NCI-H510A treated with DMSO at 0.1 percent for 48 hours (cell line): ENCODE results near the gene ALDH1L2.
"Not testable (repeated sequence)": the region's sequence is repeated elsewhere in the genome, so short reads cannot be mapped to it uniquely, and the experiment has no call there.

ENCODE experiments used
- DNase-seq: peaks from one replicate; lab custom pipeline; 2025; lab: John Stamatoyannopoulos, UW

Gene ALDH1L2

DNA sequence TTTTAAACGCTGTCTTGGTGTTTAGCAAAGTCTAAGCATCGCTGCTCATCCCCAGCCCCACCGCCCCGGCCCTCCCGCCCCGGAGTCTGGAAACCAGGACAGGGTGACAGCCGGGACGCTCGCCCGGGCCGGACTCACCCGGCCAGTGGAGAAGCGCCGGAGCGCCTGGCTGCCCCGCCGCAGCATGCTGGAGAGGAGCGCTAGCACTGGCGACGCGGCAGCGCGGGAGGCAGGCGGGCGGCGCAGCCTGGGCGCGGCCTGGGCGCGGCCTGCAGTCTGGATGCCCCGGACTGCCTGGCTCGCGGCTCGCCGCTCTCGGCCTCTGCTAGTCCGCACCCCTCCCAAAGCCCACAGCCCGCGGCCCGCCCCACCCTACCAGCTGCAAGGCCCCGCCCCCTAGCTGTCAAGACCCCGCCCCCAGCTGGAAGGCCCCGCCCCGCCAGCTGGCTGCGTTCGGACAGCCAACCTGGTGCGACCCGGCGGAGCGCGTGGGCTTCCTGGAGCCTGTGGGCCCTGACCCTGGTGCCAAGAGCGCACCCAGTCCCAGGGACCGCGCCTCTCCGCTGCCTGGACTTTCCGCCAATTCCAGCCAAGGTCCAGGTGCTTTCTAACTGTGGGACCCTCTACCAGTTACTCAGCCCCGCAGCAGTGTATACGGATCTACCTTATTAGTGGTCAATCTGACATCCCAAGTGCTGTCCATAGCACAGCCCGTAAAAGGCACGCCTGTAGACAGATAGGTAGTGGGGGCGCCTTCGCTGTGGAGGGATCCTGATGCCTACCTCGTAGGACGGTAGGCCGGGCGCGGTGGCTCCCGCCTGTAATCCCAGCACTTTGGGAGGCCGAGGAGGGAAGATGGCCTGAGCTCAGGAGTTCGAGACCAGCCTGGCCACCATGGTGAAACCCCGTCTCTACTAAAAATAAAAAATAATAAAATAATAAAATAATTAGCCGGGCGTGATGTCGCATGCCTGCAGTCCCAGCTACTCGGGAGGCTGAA, at the start of gene ALDH1L2:
ALDH1L2 (minus strand) TSS at position 208 of the 1,000 bp plus-strand sequence; CDS start at position 186, 22 bp downstream.
- DNase-seq, result peak; percentile 18

DNA sequence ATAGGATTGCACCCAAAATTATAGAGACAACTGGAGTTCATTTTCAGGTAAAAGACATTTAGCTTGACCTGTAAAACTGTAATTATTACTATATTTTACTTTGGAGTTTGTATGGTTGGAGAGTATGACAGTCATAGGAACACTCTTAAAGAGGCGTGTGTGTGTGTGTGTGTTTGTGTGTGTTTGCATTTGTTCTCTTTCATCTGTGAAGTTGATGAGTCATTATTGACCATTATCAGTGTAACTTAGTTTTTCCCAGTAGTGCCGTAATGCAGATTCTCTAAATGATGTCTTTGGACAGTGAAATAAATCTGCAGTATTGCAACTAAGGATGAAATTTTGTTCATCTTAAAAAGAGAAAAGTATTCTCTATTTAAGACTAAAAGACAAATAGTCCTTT, 36.3 kb upstream of the ALDH1L2 start:
- no peak for DNase-seq

DNA sequence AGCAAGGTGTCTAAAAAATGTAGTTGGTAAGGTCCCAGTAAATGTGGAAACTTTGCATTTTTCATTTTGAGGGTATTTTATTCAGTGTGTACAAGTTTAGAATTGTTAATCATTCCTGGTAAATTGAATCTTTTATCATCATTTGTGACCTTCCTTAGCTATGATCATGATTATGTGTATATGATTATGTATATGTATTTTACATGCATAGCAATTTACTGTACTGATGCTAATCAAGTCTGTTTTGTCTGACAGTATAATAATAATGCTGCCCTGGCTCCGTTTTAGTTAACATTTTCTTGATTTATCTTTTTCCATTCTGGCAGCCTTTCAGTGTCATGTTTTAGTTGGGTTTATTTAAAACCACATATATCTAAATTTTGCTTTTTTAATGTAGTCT, 32.7 kb upstream of the ALDH1L2 start:
- no peak for DNase-seq

DNA sequence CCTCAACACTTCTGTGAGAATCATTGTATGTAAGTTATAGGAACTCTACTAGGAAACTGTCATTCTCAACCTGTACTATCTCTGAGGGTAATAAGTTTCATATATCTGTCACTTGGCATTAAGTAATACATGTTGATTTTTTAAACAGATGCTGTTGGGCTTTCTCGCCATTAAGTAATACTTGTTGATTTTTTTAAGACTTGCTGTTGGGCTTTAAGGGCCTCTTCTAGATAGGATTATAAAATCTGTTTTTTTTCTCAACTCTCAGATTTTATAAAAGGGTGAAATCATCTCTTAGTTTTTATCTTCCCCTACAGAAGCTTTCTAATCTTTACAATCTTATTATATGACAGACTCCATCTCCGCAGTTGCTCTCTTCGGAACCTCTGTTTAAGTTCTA, 28.8 kb upstream of the ALDH1L2 start:
- DNase-seq, result no peak

DNA sequence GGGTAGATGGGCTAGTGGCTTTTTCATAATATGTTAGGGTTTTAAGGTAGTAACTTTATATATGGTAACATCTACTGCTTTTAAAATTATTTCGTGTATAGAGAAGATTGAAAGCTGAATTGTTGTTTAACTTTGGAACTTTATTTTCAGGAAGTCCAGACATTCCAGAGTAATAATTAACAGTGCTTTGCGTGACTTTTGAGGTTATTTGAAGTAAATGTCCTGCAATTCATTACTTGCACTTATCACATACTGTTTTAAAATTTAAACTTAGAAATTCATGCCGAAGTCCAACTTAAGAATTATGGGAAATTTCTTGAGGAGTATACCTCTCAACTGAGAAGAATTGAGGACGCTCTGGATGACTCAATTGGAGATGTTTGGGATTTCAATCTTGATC, 26.6 kb upstream of the ALDH1L2 start:
- DNase-seq, result no peak

DNA sequence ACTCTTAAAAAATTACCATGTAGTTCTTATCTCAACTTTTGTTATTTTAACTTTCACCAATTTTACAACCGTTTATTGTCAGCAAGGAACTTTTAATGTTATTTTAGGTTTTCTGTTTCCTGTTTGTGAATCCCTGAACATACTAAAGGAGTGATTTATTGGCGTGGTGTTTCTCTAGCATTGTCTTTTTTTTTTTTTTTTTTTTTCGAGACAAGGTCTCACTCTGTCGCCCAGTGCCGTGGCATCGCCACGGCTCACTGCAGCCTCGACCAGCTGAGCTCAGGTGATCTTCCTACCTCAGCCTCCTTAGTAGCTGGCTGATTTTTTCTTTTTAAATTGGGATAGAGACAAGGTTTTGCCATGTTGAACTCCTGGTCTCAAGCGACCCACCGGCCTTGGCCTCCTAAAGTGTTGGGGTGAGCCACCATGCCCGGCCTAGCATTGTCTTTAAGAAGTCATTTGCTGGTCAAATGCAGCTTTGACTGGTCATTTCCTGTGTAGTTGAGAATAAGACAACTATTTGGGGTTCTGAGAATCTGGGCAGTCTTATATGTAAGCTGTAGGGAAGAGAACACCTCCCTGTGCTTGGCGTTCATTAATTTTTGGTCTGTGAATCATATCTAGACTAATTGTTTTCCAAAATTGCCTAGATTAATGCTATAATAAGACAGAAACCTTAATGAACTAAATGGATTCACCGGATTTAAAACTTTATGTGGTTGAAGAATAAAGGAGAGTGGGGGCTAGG, 25.4 kb upstream of the ALDH1L2 start:
- DNase-seq, result no peak

DNA sequence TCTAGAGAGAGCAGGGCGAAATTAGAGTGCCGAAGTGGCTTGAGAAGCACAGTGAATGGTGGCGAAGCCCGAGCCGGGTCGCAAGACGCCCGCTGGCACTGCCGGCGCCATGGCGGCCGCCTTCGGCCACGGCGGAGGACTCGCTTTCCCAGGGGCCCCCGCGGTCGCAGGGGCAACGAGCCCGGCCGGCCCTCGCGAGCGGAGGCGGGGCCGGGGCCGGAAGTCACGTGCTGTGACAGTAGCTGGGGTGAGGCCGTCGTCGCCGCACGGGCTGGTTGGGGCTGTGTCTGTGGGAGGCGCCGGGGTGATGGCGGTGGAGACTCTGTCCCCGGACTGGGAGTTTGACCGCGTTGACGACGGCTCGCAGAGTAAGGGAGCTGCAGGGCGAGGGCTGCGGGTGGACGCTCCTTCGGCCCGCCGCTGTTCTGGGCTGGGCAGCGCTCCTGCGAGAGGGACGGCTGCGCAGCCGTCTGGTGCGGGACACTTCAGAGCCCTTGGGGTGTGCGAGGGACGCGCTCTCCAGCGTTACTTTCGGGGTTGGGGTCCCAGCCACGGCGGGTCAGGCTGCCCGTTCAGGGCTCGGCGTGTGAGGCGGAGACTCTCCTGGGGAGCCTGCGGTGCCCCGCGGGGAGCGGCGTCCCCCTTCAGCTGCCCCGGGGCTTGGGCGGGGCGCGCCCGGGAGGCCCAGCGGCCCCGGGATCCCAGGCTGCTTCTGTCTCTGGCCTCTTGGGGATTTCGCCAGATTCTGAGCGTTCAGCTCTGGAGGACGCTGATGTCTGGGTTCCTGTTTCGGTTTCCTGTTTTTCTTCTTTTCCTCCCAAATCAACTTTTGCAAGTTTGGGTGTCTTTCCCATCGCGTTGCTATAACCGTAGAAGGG, 23.5 kb upstream of the ALDH1L2 start, which contains the start of gene WASHC4:
WASHC4 (plus strand) TSS at position 238 of the 878 bp plus-strand sequence; CDS start at position 308, 70 bp downstream.
- peak; percentile 91 for DNase-seq

DNA sequence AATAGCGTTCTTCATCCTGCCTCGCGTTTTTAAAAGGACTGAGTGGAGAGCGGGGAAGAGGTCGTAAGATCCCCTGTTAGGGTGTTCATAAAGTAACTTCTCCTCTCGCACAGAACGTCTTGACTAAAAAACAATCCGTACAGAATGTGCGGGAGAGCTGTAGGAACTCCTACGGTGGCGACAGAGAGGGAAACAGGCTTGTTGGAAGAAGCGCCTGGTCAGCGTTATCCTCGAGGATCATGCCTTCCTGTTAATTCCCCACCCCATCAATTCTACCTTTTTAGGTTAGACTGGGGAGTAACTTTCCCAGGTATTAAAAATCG, 22.9 kb upstream of the ALDH1L2 start:
- DNase-seq, result no peak

DNA sequence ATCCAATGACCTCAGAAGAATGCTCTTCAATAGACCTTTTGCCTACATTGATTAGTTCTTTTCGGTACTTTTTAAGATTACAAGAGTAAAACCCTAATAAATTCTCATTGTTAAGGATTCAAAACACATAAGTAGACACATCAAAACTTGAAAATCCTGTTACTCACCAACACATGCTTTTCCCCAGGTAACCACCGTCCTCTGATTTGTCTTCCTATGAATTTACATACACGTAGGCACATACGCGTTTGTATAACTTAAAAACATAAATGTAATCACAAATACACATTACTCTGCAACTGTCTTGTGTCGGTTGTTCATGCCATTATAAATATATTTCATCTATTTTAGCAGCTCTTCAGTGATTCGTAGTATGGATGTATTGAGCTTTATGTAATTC, 22.4 kb upstream of the ALDH1L2 start:
- peak; percentile 26 for DNase-seq

DNA sequence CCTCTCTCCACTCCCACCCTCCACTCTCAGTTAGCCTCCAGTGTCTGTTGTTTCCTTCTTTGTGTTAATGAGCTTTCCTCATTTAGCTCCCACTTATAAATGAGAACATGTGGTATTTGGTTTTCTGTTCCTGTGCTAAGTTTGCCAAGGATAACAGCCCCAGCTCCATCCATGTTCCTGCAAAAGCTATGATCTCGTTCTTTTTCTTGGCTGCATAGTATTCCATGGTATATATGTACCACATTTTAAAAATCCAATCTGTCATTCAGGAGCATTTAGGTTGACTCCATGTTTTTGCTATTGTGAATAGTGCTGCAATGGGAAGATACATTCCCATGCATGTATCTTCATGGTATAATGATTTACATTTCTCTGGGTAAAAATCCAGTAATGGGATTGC, 20.5 kb upstream of the ALDH1L2 start:
- no peak for DNase-seq

DNA sequence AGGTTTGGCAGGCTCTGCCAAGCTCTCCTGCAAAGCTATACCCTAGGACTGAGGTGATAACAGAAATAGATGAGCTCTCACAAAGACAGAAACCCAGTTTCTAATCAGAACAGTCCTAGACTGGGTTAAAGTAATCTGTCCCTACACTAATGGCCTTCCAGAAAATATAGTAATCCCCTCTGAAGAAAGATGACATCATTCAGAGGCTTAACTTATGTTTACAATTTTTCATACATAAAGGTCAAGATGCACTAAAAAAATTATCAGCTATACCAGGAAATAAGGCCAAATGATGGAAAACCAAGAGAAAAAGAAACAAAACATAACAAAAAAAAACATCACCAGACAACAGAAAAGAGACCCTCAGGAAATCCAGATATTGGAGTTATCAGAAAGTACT, 18.4 kb upstream of the ALDH1L2 start:
- DNase-seq, result no peak

DNA sequence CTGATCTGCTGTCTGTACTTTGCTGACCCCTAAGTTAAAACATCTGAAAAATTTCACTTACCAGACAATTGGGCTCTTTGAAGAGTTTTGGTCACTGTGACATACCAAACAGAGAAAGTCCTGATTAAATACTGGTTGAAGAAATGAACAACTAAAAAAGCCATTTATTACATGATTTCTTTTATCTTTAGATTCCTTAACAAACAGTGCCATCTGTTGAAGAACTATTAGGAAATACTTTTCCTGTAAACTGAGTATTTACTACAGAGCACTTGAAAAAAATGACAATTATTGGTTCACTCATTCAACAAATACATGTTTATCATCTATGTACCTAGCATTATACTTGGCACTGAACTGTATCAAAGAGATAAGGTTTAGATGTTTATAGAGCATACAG, 16.7 kb upstream of the ALDH1L2 start:
- no peak for DNase-seq

DNA sequence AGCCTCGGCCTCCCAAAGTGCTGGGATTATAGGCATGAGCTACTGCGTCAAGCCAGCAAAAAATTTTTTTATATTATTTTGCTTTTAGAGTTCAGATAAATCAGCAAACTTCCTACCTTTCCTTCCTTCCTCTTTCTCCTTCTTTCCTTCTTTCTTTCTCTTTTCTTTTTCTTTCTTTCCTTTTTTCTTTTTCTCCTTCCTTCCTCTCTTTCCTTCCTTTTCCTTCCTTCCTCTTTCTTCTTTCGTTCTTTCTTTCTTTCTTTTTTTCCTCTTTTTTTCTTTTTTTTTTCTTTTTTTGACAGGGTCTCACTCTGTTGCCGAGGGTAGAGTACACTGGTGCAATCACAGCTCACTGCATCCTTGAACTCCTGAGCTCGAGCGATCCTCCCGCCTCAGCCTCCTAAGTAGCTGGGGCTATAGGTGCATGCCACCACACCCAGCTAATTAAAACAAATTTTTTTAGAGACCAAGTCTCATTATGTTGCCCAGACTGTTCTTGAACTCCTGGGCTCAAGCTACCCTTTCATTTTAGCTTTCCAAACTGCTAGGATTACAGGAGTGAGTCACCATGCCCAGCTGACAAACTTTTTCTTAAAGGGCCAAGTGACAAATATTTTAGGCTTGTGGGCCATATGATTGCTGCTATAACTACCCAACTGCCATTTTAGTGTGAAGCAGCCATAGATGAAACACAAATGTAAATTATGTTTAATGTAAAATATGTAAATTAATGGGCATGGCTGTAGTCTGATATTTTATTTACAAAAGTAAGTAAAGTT, 16.1 kb upstream of the ALDH1L2 start:
- DNase-seq, result no peak

DNA sequence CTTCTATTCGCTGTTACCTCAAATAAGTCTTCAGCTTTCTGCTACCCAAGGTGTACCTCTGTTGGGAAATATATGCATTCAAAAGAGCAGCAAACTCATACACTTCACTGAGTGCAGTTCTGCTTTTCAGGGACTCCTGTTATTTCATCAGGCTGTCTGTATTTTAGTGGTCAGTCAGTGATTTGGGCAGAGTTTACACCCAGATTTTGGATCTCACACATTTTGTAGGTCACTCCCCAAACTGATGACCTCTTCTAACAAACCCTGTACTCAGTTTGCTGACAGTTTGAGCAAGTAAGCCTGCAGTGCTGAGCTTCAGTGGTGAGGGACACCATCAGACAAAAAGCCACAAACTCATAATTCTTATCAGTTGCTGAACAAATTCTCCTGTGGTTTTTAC, 15.1 kb upstream of the ALDH1L2 start:
- DNase-seq, result no peak

DNA sequence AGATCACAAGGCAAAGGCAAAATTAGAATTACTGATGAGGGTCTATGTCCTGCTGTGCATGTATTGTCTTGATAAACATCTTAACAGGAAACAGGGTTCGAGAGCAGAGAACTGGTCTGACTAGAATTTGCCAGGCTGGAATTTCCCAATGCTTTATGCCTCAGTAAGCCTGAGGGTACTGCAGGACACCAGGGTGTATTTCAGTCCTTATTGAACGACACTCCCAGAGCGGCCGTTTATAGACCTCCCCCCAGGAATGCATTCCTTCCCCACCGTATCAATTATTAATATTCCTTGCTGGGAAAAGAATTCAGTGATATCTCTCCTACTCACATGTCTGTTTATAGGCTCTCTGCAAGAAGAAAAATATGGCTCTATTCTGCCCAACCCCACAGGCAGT, 11.1 kb upstream of the ALDH1L2 start:
- not testable (repeated sequence) for DNase-seq

DNA sequence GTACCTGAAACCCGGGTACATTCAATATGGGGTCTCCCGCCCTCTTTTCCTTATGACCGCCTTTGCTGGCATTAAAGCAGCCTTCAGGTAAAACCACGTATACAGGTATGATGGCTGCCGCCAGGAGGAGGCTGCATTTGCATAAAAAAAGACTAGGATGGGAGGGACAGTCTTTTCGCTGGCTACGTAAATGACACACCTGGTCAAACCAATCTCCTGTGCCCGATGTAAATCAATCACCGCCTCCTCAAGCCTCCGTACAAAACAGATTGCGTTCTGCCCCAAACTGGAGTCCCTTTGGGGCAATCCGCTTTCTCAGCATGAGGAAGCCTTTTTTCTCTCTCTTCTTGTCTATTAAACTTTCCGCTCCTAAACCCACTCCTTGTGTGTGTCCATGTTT, 8.1 kb upstream of the ALDH1L2 start:
- peak; percentile 16 for DNase-seq

DNA sequence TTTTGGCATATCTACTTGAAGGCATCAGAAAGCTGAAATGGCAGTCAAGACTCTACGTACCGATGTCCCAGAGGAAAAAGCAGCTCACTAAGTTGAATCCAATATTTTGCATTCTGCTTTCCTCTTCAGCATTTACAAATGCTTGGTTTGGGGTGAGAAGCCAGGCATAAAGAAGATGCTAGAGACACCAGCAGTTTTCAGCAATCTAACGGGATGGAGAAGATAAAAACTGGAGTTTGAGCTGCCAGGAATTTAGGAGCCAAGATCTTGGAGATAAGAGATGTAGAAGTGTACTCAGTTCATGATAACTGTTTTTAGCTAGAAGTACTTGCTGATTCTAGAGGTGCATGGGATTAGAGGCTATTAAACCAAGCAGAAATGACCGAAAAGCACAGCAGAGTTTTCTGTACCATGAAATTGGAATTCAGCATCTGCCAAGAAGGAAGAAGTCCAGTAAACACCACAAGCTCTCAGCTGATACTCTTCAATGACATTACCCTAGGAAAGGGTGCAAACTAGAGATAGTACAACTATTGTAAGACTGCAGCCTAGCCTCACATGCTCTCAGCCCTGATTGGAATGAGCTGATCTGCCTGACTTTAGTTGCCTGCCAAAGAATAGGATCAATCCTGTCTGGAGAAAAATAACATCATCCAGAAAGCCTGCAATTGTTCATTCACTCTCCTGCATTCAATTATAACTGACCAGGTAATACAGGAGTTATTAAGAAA, 7.4 kb upstream of the ALDH1L2 start:
- no peak for DNase-seq

DNA sequence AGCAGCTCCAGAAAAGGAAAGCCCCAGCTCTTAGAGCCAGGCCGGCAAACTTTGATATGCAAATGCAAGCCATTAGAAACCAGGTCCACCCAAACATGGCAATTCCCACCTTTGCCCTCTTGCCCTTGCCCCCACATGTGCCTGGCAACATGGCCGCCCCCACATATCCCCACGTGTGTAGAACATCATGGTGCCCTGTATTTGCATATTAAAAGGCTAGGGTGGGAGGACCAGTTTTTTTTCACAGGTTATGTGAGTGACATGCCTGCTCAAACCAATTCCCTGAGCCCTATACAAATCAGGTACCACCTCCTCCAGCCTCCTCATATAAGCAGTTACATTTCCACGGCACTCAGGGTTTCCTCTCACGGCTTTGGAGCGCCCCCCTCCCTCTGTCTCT, 6.1 kb upstream of the ALDH1L2 start:
- no peak for DNase-seq

DNA sequence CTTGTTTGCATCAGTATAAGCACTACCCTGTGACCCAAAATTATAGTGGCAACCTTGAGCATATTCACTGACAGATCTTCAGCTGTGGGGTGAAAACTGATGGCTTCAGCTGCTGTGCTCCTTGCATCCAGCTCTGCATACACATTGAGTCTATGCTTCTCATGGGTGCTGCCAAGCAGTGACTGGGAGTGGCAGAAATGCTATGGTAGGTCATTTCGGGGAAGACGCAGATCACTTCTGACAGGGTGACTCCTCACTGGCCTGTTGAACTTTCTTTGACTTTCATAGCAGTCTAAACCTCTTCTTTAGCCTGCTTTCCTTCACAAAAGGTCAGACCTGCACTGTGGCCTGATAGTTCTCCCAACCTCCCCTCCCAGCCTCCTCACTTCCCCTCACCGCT, 5.6 kb upstream of the ALDH1L2 start:
- DNase-seq, result no peak

DNA sequence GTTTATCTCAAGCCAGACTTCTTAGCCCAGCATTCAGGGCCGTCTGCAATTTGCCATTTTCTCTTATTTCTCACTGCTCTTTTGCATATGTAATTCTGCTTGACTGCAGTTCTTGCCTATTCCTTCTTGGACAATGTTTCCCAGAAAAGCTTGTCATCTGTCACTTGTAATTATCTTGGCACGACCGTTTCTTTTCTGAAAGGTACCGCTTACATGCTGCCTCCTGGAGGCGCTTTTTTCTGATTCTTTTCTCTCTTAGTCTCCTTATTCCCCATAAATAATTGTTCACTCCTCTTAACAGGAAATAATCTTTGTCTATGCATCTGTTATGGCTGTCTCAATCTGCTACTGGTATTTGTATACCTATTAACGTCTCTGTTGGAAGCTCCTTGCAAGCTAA, 1.2 kb upstream of the ALDH1L2 start:
- no peak for DNase-seq
